Parathyroid adenoma (tissue), 2 donors: ENCODE data around the gene PLA2G2F.

Source experiments
- H2AFZ ChIP-seq: fragments of 300-600 bp; sonication (generic); one replicate; pipeline ENCODE4 v1.7.0; 2017; ENCODE audit warnings: antibody characterized with exemption, mild to moderate bottlenecking
- H3K27ac ChIP-seq: fragments of 300-600 bp; sonication (generic); one replicate; pipeline ENCODE4 v1.7.0; 2017
- H3K27me3 ChIP-seq: fragments of 300-600 bp; sonication (generic); one replicate; pipeline ENCODE4 v1.7.0; 2017; ENCODE audit warnings: low read length; ENCODE audit not compliant: control insufficient read depth, insufficient read depth
- H3K36me3 ChIP-seq: fragments of 300-600 bp; sonication (generic); one replicate; pipeline ENCODE4 v1.7.0; 2017; ENCODE audit warnings: low read length; ENCODE audit not compliant: control insufficient read depth, insufficient read depth
- H3K4me1 ChIP-seq: fragments of 300-600 bp; sonication (generic); one replicate; pipeline ENCODE4 v1.7.0; 2017; ENCODE audit warnings: control low read depth
- H3K4me2 ChIP-seq: fragments of 300-600 bp; sonication (generic); one replicate; pipeline ENCODE4 v1.7.0; 2017; ENCODE audit warnings: low read length
- H3K4me3 ChIP-seq: fragments of 300-600 bp; sonication (generic); one replicate; pipeline ENCODE4 v1.7.0; 2017; ENCODE audit warnings: low read depth, low read length
- H3K79me2 ChIP-seq: fragments of 300-600 bp; sonication (generic); one replicate; pipeline ENCODE4 v1.7.0; 2017; ENCODE audit warnings: control low read depth
- H3K9ac ChIP-seq: fragments of 300-600 bp; sonication (generic); one replicate; pipeline ENCODE4 v1.7.0; 2017; ENCODE audit warnings: mild to moderate bottlenecking
- H3K9me3 ChIP-seq: fragments of 300-600 bp; sonication (generic); one replicate; pipeline ENCODE4 v1.7.0; 2017; ENCODE audit warnings: low read length; ENCODE audit not compliant: control insufficient read depth
- TF ChIP-seq, protein P1 (sequence below): fragments of 300-600 bp; sonication (generic); IDR thresholded peaks from one replicate; pipeline ENCODE4 v1.7.0; 2017; ENCODE audit warnings: antibody characterized with exemption, mild to moderate bottlenecking
- donor health status: primary hyperparathyroidism.

The PLA2G2F gene

DNA sequence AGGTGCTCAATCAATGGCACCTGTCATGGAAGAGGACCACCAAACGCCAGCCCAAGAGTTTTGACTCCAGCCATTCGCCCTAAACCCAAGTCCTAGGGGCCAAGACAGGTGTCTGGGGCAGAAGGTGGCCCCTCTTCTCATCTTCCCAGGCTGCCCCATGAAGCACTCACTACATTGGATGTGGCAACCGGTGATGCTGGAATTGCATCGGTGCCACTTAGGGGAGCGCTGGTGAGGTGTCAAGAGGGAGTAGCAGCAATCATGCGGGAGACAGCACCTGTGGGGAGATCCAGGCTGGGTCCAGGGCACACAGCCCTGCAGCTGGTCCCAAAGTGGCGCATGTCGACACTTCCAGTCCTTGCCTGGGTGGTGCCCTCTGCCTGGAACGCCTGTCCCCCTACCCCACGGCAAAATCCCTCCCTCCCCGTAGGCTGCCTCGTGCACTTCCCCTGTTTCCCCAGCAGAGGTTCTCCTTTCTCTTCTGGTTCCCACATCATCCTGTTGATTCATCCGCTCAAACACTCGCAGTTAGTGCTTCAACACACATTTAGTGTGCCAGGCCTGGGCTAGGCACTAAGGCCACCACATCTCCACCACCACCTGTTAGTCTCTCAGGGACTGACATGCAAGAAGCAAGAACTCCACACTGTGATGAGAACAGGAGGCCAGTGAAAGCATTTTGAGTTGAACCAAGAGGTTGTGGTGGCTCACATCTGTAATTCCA is 38.3 kb upstream of the PLA2G2F start:
- Histone ChIP-seq H2AFZ (no peak overlapping the region), H3K4me3 (no peak overlapping the region), H3K27me3 (no peaks in the 10 kb centered on the region), H3K36me3 (no peaks in the 10 kb centered on the region), H3K9me3 (no peaks in the 10 kb centered on the region), H3K4me1 (no peaks in the 10 kb centered on the region), H3K4me2 (no peak overlapping the region), H3K79me2 (no peaks in the 10 kb centered on the region), H3K9ac (no peak overlapping the region), H3K27ac (no peak overlapping the region)
- TF ChIP-seq, protein P1, sequence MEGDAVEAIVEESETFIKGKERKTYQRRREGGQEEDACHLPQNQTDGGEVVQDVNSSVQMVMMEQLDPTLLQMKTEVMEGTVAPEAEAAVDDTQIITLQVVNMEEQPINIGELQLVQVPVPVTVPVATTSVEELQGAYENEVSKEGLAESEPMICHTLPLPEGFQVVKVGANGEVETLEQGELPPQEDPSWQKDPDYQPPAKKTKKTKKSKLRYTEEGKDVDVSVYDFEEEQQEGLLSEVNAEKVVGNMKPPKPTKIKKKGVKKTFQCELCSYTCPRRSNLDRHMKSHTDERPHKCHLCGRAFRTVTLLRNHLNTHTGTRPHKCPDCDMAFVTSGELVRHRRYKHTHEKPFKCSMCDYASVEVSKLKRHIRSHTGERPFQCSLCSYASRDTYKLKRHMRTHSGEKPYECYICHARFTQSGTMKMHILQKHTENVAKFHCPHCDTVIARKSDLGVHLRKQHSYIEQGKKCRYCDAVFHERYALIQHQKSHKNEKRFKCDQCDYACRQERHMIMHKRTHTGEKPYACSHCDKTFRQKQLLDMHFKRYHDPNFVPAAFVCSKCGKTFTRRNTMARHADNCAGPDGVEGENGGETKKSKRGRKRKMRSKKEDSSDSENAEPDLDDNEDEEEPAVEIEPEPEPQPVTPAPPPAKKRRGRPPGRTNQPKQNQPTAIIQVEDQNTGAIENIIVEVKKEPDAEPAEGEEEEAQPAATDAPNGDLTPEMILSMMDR, result peak; percentile 49

DNA sequence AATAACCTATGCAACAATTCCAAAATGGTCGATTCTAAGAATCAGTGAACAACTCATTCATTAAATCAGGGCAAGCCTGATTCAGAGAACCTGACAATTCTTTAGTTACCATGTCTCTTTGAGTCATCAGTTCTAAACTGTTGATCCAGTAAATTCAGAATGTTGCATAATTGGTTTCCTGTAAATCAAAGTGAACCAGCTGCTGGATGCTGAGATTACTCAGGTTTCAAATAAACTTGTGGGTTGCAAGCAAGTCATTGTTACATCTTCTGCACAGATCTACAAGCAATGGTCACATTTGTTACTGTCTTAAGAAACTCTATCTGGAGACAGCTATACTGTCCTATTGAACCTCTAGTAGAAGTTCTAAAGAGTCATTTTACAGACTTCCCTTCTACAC is 36.2 kb upstream of the PLA2G2F start:
- H3K9me3 ChIP-seq, result no peaks in the 10 kb centered on the region
- H3K4me1 ChIP-seq, result no peaks in the 10 kb centered on the region
- H3K9ac ChIP-seq, result no peak overlapping the region
- H3K79me2 ChIP-seq, result no peaks in the 10 kb centered on the region
- TF ChIP-seq, protein P1, result no peak
- no peaks in the 10 kb centered on the region for H3K27me3 ChIP-seq
- no peak overlapping the region for H3K27ac ChIP-seq
- H3K4me2 ChIP-seq, result no peak overlapping the region
- H3K4me3 ChIP-seq, result no peak overlapping the region
- no peaks in the 10 kb centered on the region for H3K36me3 ChIP-seq
- no peak overlapping the region for H2AFZ ChIP-seq

DNA sequence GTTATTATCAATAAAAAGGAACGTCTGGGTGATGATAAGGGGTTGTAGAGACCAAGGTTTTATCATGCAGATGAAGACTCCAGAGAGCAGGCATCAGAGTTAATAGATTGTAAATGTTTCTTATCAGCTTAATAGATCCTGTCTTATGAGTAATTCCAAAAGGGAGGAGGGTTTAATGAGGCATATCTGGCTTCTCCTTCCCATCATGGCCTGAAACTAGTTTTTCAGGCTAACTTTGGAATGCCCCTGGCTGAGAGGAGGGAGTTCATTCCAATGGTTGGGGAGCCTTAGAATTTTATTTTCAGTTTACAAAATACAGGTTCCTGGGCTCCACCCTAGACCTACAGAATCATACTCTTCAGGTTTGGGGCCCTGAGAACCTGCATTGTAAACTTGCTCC is 33.3 kb upstream of the PLA2G2F start:
- H2AFZ ChIP-seq, result no peak overlapping the region
- TF ChIP-seq, protein P1, result no peak
- no peak overlapping the region for H3K27ac ChIP-seq
- no peaks in the 10 kb centered on the region for H3K79me2 ChIP-seq
- H3K9ac ChIP-seq, result no peak overlapping the region
- no peaks in the 10 kb centered on the region for H3K4me1 ChIP-seq
- no peak overlapping the region for H3K4me3 ChIP-seq
- H3K9me3 ChIP-seq, result no peaks in the 10 kb centered on the region
- no peak overlapping the region for H3K4me2 ChIP-seq
- H3K27me3 ChIP-seq, result no peaks in the 10 kb centered on the region
- H3K36me3 ChIP-seq, result no peaks in the 10 kb centered on the region

DNA sequence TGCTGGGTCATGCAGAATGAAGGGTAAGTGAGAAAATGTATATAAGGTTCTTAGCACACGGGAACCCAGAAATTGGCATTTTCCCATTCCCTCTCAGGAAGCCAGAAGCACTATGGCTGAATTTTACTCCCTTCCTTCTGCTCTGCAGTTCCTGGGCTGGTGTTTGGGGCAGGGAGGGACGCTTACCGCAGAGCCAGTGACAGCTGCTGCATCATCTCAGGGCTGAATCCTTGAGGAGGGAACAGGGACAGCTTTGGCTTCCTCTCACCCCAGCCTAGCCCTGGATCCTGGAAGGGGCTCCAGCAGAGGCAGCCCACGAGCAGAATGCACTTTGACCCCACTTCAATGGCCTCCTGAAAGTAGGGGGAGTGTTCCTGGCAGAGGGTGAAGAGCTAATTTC is 31.8 kb upstream of the PLA2G2F start:
- Histone ChIP-seq H3K4me3 (no peak overlapping the region), H3K9me3 (no peaks in the 10 kb centered on the region), H3K36me3 (no peaks in the 10 kb centered on the region), H3K4me2 (no peak overlapping the region), H2AFZ (no peak overlapping the region), H3K27ac (no peak overlapping the region), H3K4me1 (no peaks in the 10 kb centered on the region), H3K27me3 (no peaks in the 10 kb centered on the region), H3K9ac (no peak overlapping the region), H3K79me2 (no peaks in the 10 kb centered on the region)
- TF ChIP-seq, protein P1, result no peak

DNA sequence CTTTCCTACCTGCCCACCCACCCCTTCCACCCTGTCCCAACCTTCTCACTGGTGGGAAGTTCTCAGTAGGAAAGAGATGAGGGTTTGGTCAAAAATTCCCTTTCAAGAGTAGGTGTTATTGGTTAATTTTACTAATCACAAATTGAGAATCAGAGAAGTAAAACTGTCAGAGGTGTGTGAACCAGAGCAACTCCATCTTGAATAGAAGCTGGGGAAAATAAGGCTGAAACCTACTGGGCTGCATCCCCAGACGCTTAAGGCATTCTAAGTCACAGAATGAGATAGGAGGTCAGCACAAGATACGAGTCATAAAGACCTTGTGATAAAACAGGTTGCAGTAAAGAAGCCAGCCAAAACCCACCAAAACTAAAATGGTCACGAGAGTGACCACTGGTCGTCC is 31.3 kb upstream of the PLA2G2F start:
- H3K36me3 ChIP-seq, result no peaks in the 10 kb centered on the region
- TF ChIP-seq, protein P1, result no peak
- no peak overlapping the region for H2AFZ ChIP-seq
- no peak overlapping the region for H3K27ac ChIP-seq
- H3K4me3 ChIP-seq, result no peak overlapping the region
- no peaks in the 10 kb centered on the region for H3K4me1 ChIP-seq
- H3K4me2 ChIP-seq, result no peak overlapping the region
- no peak overlapping the region for H3K9ac ChIP-seq
- H3K9me3 ChIP-seq, result no peaks in the 10 kb centered on the region
- no peaks in the 10 kb centered on the region for H3K79me2 ChIP-seq
- H3K27me3 ChIP-seq, result no peaks in the 10 kb centered on the region
